Stimulated activated memory B cell treated with anti-CD40 and anti-IgM and Interleukin-4, amounts not matched to agents 10 μg/mL and 1 μg/mL and 100 μg/mL, for 72 hours (primary cell): ENCODE measurements around the gene RAET1E.
"Not testable (repeated sequence)": the region's sequence is repeated elsewhere in the genome, so short reads cannot be mapped to it uniquely, and the experiment has no call there.

Experiments used
- ATAC-seq: fragments of 150-1000 bp; cut with Tn5 transposase; 2 replicates; pipeline ENCODE4 v1.10.0; 2021
- H3K27ac Mint-ChIP-seq: one replicate; pipeline ENCODE4 v1.8.0; 2022; ENCODE audit warnings: mild to moderate bottlenecking, mixed read lengths
- H3K27me3 Mint-ChIP-seq: one replicate; pipeline ENCODE4 v1.8.0; 2022; ENCODE audit warnings: mixed read lengths
- H3K36me3 Mint-ChIP-seq: one replicate; pipeline ENCODE4 v1.8.0; 2022; ENCODE audit warnings: mixed read lengths
- H3K4me1 Mint-ChIP-seq: one replicate; pipeline ENCODE4 v1.8.0; 2022; ENCODE audit warnings: mixed read lengths
- H3K4me3 Mint-ChIP-seq: one replicate; pipeline ENCODE4 v1.8.0; 2022; ENCODE audit warnings: mild to moderate bottlenecking, moderate library complexity, mixed read lengths
- H3K9me3 Mint-ChIP-seq: one replicate; pipeline ENCODE4 v1.8.0; 2022; ENCODE audit warnings: mixed read lengths

RAET1E gene

GRCh38 chr6:149921361-149921760 lies 23.4 kb upstream of the RAET1E start:
- no peaks in the 10 kb centered on the region for H3K9me3 Mint-ChIP-seq

GRCh38 chr6:149919834-149920225 lies 21.9 kb upstream of the RAET1E start:
- no peak for ATAC-seq
- Mint-ChIP-seq H3K9me3 (no peaks in the 10 kb centered on the region), H3K36me3 (no peaks in the 10 kb centered on the region), H3K4me1 (peaks cover 40% of the 10 kb centered on the region), H3K27me3 (peaks cover 49% of the 10 kb centered on the region), H3K4me3 (no peak overlapping the region), H3K27ac (no peak overlapping the region)

More at GRCh38 chr6:149921361-149921760, 23.4 kb upstream of the RAET1E start:
- Mint-ChIP-seq H3K27ac (no peak overlapping the region), H3K36me3 (no peaks in the 10 kb centered on the region), H3K4me1 (peaks cover 52% of the 10 kb centered on the region), H3K27me3 (peaks cover 65% of the 10 kb centered on the region), H3K4me3 (no peak overlapping the region)
- no peak for ATAC-seq

DNA sequence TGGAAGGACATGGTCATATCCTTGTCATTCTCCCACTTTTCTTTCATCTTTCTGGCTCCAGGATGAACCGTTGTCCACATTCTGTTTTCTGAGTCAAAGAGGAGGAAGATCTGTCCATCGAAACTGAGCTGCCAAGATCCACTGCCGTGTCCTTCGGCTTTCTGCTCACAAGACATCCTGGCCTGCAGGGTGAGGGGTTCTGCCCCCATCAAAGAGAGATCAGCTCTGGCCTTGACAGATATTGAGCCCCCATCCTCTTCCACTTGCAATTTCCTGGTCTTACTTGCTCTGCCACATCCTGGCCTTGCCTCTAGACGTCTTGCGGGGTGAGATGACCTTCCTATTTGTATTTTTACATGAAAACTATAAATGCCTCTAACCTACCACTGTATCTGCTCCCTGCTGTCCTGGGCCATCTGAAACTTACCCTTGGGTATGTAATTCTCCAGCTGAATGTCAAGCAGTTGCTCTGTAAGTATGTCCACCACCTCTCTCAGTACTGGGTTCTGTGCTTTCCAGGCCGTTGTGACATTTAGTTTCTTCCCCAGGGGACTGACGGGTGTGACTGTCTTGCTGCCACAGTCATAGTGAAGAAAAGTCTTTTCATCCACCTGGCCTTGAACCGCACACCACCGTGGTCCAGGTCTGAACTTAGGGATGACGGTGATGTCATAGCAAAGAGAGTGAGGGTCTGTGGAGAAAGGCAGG lies 21.4 kb upstream of the RAET1E start:
- H3K36me3 Mint-ChIP-seq, H3K4me3 Mint-ChIP-seq, H3K9me3 Mint-ChIP-seq, H3K27ac Mint-ChIP-seq: not testable (repeated sequence)
- peaks cover 44% of the 10 kb centered on the region for H3K27me3 Mint-ChIP-seq
- peak; percentile 86 for ATAC-seq
- H3K4me1 Mint-ChIP-seq, result peaks cover 40% of the 10 kb centered on the region

DNA sequence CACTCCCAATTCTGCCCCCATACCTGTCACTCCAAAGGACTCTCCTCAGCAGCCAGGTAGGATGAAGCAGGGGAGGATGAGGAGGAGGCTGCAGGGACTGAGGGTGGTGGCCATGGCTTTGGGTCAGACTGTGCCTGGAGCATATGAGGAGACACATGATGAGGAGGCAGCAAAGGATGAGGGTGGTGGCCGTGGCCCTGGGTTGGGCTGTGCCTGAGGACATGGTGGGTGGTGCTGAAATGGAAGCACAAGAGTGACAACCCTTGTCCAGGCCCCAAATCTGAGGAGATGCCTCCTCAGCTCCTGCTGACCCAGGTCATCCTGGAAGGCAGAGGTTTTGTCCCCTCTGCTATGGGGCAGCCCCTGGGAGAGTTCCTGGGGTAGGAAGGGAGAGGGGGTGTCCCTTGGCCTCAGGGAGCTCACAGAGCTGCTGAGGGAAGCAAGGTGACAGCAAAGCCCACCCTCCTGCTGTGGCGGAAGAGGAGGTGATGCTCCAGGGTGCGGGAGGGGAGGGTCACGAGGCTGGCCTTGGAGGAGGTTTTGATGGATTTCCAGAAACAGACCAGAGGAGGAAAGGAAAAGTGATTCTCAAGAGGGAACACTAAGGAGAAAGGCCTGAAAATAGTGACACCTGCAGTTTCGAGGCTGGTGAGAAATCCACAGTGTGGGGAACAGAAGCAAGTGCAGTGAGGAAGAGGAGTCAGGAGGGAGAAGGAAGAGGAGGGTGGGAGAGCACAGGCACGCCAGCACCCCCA lies 20.4 kb upstream of the RAET1E start:
- Mint-ChIP-seq H3K27me3 (peaks cover 35% of the 10 kb centered on the region), H3K27ac (no peak overlapping the region), H3K36me3 (no peaks in the 10 kb centered on the region), H3K4me1 (peaks cover 35% of the 10 kb centered on the region), H3K9me3 (no peaks in the 10 kb centered on the region), H3K4me3 (no peak overlapping the region)
- ATAC-seq, result no peak

DNA sequence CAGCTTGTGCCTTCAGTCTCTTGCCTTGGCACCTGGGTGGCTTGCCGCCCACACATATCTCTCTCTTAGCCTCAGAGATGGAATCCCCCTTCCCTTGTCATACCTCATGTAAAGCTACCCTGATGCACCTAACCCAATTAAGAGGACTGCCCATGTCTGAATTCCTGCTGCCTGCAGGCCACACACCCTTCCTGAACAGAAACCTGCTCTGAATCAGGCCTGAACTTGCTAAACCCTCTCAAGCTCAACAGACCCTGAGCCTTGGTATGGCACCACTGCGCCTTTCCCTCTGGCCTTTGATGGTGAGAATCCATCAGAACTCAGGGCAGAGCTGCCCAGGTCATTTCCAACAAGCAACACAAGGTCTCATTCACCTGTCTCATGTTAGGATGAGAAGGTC lies 19.8 kb upstream of the RAET1E start:
- no peak overlapping the region for H3K4me3 Mint-ChIP-seq
- H3K9me3 Mint-ChIP-seq, result no peaks in the 10 kb centered on the region
- no peaks in the 10 kb centered on the region for H3K36me3 Mint-ChIP-seq
- no peak for ATAC-seq
- H3K4me1 Mint-ChIP-seq, result peaks cover 28% of the 10 kb centered on the region
- peaks cover 35% of the 10 kb centered on the region for H3K27me3 Mint-ChIP-seq
- H3K27ac Mint-ChIP-seq, result no peak overlapping the region

- Mint-ChIP-seq H3K27me3 (peaks cover 24% of the 10 kb centered on the region), H3K36me3 (no peaks in the 10 kb centered on the region), H3K9me3 (no peaks in the 10 kb centered on the region), H3K4me3 (no peak overlapping the region), H3K4me1 (peaks cover 19% of the 10 kb centered on the region), H3K27ac (no peak overlapping the region)
- no peak for ATAC-seq
These were observed 18.3 kb upstream of the RAET1E start for GRCh38 chr6:149915970-149916865.

GRCh38 chr6:149913540-149914240 lies 15.8 kb upstream of the RAET1E start:
- no peak for ATAC-seq
- peaks cover 27% of the 10 kb centered on the region for H3K27me3 Mint-ChIP-seq
- H3K9me3 Mint-ChIP-seq, result peaks cover 4% of the 10 kb centered on the region
- peaks cover 10% of the 10 kb centered on the region for H3K4me1 Mint-ChIP-seq
- no peak overlapping the region for H3K27ac Mint-ChIP-seq
- no peak overlapping the region for H3K4me3 Mint-ChIP-seq
- no peaks in the 10 kb centered on the region for H3K36me3 Mint-ChIP-seq

- Mint-ChIP-seq H3K27me3 (peaks cover 27% of the 10 kb centered on the region), H3K27ac (no peak overlapping the region), H3K9me3 (peaks cover 6% of the 10 kb centered on the region), H3K36me3 (peaks cover 2% of the 10 kb centered on the region), H3K4me3 (no peak overlapping the region), H3K4me1 (peaks cover 6% of the 10 kb centered on the region)
- ATAC-seq, result no peak
These were observed 15.2 kb upstream of the RAET1E start for GRCh38 chr6:149913085-149913484.

DNA sequence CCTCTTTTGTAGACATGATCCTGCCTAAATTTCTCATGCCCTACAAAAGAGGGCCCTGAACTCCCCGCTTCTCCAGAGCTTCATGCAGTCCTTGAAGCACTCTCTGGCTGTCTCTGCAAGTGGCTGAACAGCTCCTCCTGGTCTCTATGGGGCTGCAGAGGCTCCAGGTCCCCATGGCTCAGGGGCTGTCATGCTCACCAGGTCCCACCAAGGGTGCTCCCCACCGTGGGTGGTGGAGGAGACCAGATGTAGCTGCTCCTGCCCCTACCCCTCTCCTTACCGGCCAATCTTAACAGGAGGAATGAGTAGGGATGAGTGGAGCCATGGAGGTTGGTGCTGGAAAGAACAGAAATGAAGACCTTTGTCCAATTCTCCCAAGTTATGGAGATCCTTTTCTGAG lies 14.8 kb upstream of the RAET1E start:
- H3K27me3 Mint-ChIP-seq, result peaks cover 27% of the 10 kb centered on the region
- H3K27ac Mint-ChIP-seq, ATAC-seq, H3K4me3 Mint-ChIP-seq, H3K36me3 Mint-ChIP-seq, H3K4me1 Mint-ChIP-seq, H3K9me3 Mint-ChIP-seq: not testable (repeated sequence)

DNA sequence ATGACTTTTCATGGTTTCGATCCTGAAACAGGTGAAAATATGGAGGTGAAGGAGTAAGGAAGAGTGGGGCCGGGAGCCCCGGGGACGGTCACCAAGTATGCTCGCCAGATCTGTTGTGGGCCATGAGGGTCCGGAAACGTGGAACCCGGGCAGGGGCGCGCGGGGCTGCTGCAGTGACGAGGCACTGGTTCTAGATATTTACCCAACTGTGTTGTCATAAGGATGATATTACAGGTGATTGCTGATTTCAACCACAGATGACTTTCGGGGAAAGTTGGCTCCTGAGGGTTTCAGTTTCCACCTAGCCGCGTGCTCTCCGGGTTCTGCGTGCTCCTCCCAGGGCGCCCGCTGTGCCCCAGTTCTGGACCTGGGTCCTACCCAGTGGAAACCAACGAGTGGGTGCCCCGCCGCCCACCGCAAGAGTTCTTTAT lies 12.8 kb upstream of the RAET1E start:
- H3K27ac Mint-ChIP-seq, result no peak overlapping the region
- H3K36me3 Mint-ChIP-seq, result peaks cover 11% of the 10 kb centered on the region
- no peak overlapping the region for H3K4me3 Mint-ChIP-seq
- peaks cover 16% of the 10 kb centered on the region for H3K9me3 Mint-ChIP-seq
- ATAC-seq, result no peak
- H3K4me1 Mint-ChIP-seq, result no peaks in the 10 kb centered on the region
- peaks cover 27% of the 10 kb centered on the region for H3K27me3 Mint-ChIP-seq

GRCh38 chr6:149909701-149910470 lies 12.0 kb upstream of the RAET1E start:
- no peak overlapping the region for H3K4me3 Mint-ChIP-seq
- ATAC-seq, result no peak
- H3K4me1 Mint-ChIP-seq, result no peaks in the 10 kb centered on the region
- peaks cover 16% of the 10 kb centered on the region for H3K9me3 Mint-ChIP-seq
- H3K36me3 Mint-ChIP-seq, result peaks cover 11% of the 10 kb centered on the region
- H3K27ac Mint-ChIP-seq, result no peak overlapping the region
- H3K27me3 Mint-ChIP-seq, result peaks cover 35% of the 10 kb centered on the region

GRCh38 chr6:149908480-149908879 lies 10.6 kb upstream of the RAET1E start:
- Mint-ChIP-seq H3K9me3 (peaks cover 16% of the 10 kb centered on the region), H3K36me3 (peaks cover 11% of the 10 kb centered on the region), H3K27me3 (peaks cover 46% of the 10 kb centered on the region)
- not testable (repeated sequence) for H3K4me1 Mint-ChIP-seq, H3K27ac Mint-ChIP-seq, ATAC-seq, H3K4me3 Mint-ChIP-seq

GRCh38 chr6:149907317-149907716 lies 9.4 kb upstream of the RAET1E start:
- peaks cover 16% of the 10 kb centered on the region for H3K9me3 Mint-ChIP-seq

DNA sequence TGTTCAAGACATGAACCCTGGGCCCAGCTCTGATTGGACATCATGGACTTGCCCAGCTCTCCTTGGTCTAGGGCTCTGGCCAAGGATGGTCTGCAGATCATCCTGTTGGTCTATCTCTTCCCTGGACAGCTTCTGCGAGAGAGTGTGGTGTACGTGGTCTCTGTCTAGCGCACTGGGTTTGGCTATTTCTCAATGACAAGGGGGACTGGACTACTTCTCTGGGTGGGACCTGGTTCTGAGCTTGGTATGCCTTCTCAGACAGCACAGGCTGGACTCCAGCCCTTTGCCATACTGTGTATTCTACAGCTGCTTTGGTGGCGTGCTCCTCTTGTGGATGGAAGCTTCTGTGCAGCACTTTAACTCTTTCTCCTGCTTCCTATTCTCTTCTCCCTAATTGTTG lies 8.5 kb upstream of the RAET1E start:
- no peak overlapping the region for H3K4me3 Mint-ChIP-seq
- peaks cover 11% of the 10 kb centered on the region for H3K36me3 Mint-ChIP-seq
- peaks cover 16% of the 10 kb centered on the region for H3K9me3 Mint-ChIP-seq
- no peak overlapping the region for H3K27ac Mint-ChIP-seq
- H3K27me3 Mint-ChIP-seq, result peaks cover 57% of the 10 kb centered on the region
- no peak for ATAC-seq
- H3K4me1 Mint-ChIP-seq, result no peaks in the 10 kb centered on the region

More at GRCh38 chr6:149907317-149907716, 9.4 kb upstream of the RAET1E start:
- no peak for ATAC-seq
- Mint-ChIP-seq H3K27me3 (peaks cover 49% of the 10 kb centered on the region), H3K36me3 (peaks cover 11% of the 10 kb centered on the region), H3K4me1 (no peaks in the 10 kb centered on the region), H3K27ac (no peak overlapping the region), H3K4me3 (no peak overlapping the region)
